ENCODE data around the gene MACROD2. TPM values are rescaled to one million over a fixed set of nuclear protein-coding genes. Genes with fewer than 3 reads are reported as not detected.

MACROD2 gene
- total RNA-seq, 1 experiment from 2014 or later, result 3.7 TPM

- no peak overlapping the region for H3K9ac ChIP-seq (ENCODE audit: low read length)
- no peaks in the 10 kb centered on the region for H3K9me2 ChIP-seq (ENCODE audit: insufficient read depth)
- H4K20me1 ChIP-seq (ENCODE audit: insufficient read depth), result no peaks in the 10 kb centered on the region
- no peak for ATAC-seq
- no peak overlapping the region for H3K4me2 ChIP-seq (ENCODE audit: low read length)
- H3K27ac ChIP-seq (ENCODE audit: low read depth, low read length), result no peak overlapping the region
- no peaks in the 10 kb centered on the region for H3K79me2 ChIP-seq (ENCODE audit: insufficient read depth, low read length)
- DNase-seq (ENCODE audit: low read depth, low spot score), result no peak
- no peaks in the 10 kb centered on the region for H3K9me3 ChIP-seq (ENCODE audit: control insufficient read depth in 1 of 2, insufficient read depth in 1 of 2, low read depth in 1 of 2, low read length in 2 of 2)
- no TSS peak for BruUV-seq (replicated peaks)
- no peaks in the 10 kb centered on the region for H3K36me3 ChIP-seq (ENCODE audit: control insufficient read depth in 1 of 2, insufficient read depth in 2 of 2, low read length in 2 of 2)
- H3K4me1 ChIP-seq (ENCODE audit: control insufficient read depth in 1 of 2, insufficient read depth in 2 of 2, low read length in 2 of 2), result no peaks in the 10 kb centered on the region
- TF ChIP-seq SRF (IDR thresholded peaks at IDR 0.05; ENCODE audit: low read depth), result no peak
- no peak for TF ChIP-seq FOSL1 (IDR thresholded peaks at IDR 0.05; ENCODE audit: low read depth)
- TF ChIP-seq EZH2 (IDR thresholded peaks at IDR 0.05), result no peak
- TF ChIP-seq ZNF274 (IDR thresholded peaks at IDR 0.05; ENCODE audit: low read depth, low read length), result no peak
- no peak for TF ChIP-seq ELF1 (IDR thresholded peaks at IDR 0.05; ENCODE audit: borderline replicate concordance, low read depth)
- TF ChIP-seq CBX3 (IDR thresholded peaks at IDR 0.05; ENCODE audit: low read depth), result no peak
- TF ChIP-seq TCF7L2 (IDR thresholded peaks at IDR 0.05; ENCODE audit: borderline replicate concordance, extremely low read depth, insufficient read depth, insufficient read length), result no peak
- no peak for TF ChIP-seq YY1 (IDR thresholded peaks at IDR 0.05; ENCODE audit: extremely low read depth, insufficient replicate concordance, low read depth, low read length)
- no peak for TF ChIP-seq EZH2phosphoT487 (IDR thresholded peaks at IDR 0.05; ENCODE audit: borderline replicate concordance)
- no peak for TF ChIP-seq JUND (IDR thresholded peaks at IDR 0.05)
- TF ChIP-seq POLR2AphosphoS5 (IDR thresholded peaks at IDR 0.05; ENCODE audit: low read depth, low read length), result no peak
- TF ChIP-seq CTCF (IDR thresholded peaks at IDR 0.05 in 2 of 3, conservative IDR thresholded peaks at IDR 0.05 in 1 of 3; ENCODE audit: borderline replicate concordance in 1 of 3, insufficient read depth in 1 of 3, low read depth in 2 of 3, low read length in 2 of 3), result no peak
- TF ChIP-seq EGR1 (IDR thresholded peaks at IDR 0.05; ENCODE audit: low read depth), result no peak
- no peak for TF ChIP-seq POLR2A (IDR thresholded peaks at IDR 0.05; ENCODE audit: borderline replicate concordance, extremely low read depth, insufficient read depth, insufficient read length)
- TF ChIP-seq ATF3 (IDR thresholded peaks at IDR 0.05), result no peak
- ChIA-PET CTCF (no interaction called here), RAD21 (ENCODE audit: low non-redundant PET in 1 of 2, low total read pairs in 2 of 2, uncharacterized antibody in 2 of 2, unreplicated experiment in 2 of 2) (no interaction called here), POLR2A (no interaction called here)
- H3K4me3 ChIP-seq (replicated peaks in 1 of 2; ENCODE audit: low read depth in 1 of 2, low read length in 2 of 2), result no peak overlapping the region
- intact Hi-C loops (cut with micrococcal nuclease), result no loop called here
- H3K27me3 ChIP-seq (ENCODE audit: insufficient read depth, low read length), result no peaks in the 10 kb centered on the region
- no peak overlapping the region for H2AFZ ChIP-seq (ENCODE audit: low read depth, low read length, poor library complexity, severe bottlenecking)
Measured at GRCh38 chr20:15143478-15143877, 1148.2 kb downstream of the MACROD2 start.

Measured in HCT116 (cell line).